ENCODE data around the gene INSR.
"Not testable (repeated sequence)": the region's sequence is repeated elsewhere in the genome, so short reads cannot be mapped to it uniquely, and the experiment has no call there.

DNA sequence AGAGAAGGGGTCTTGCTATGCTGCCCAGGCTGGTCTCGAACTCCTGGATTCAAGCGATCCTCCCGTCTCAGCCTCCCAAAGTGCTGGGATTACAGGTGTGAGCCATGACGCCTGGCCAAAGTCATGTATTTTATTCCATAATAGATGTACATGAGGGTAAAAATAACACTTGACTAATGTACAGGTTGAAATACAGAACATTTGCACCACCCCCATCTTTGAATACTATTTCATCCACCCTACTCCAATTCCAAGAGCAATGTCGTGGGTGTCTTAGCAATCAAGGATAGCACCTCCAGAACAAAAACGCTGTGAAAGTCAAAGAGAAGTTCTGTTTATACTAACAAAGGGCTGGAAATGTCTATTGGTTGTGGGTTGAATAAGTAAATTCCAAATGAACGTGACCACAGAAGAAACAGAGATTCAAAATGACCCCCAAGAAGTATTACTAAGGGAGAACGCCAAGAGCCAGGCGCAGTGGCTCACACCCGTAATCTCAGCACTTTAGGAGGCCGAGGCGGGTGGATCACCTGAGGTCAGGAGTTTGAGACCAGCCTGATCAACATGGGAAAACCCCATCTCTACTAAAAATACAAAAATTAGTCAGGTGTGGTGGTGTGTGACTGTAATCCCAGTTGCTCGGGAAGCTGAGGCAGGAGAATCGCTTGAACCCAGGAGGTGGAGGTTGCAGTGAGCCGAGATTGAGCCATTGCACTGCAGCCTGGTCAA is 84.5 kb downstream of the INSR start:
- not testable (repeated sequence) for TF ChIP-seq CTCF (IDR thresholded peaks at IDR 0.05); ZFX (IDR thresholded peaks at IDR 0.05; ENCODE audit: borderline replicate concordance)
